Smooth muscle cell (in vitro differentiated cells): Measurements from ENCODE around the gene CCDC6. TPM values are rescaled to one million over a fixed set of nuclear protein-coding genes. Genes with fewer than 3 reads are reported as not detected.

ENCODE experiments used
- DNase-seq: peaks from one replicate; lab custom pipeline; 2025; ENCODE audit not compliant: unreplicated experiment; lab: John Stamatoyannopoulos, UW
- H2AFZ ChIP-seq: fragments of 200-600 bp; sonication (generic); 2 replicates; pipeline ENCODE4 v1.6.0; 2016; ENCODE audit warnings: antibody characterized with exemption, low read depth, mild to moderate bottlenecking
- H3F3A ChIP-seq: fragments of 200-600 bp; sonication (generic); 2 replicates; pipeline ENCODE4 v1.6.0; 2017; ENCODE audit warnings: antibody characterized with exemption, low read depth
- H3K27ac ChIP-seq: fragments of 200-600 bp; sonication (generic); 2 replicates; pipeline ENCODE4 v1.5.1; 2016; ENCODE audit warnings: low read depth, mild to moderate bottlenecking
- H3K27me3 ChIP-seq: fragments of 200-600 bp; sonication (generic); 2 replicates; pipeline ENCODE4 v1.6.1; 2016; ENCODE audit warnings: low read depth, mild to moderate bottlenecking
- H3K36me3 ChIP-seq: fragments of 200-600 bp; sonication (generic); 2 replicates; pipeline ENCODE4 v1.5.1; 2016; ENCODE audit warnings: low read depth
- H3K4me1 ChIP-seq: fragments of 200-600 bp; sonication (generic); 2 replicates; pipeline ENCODE4 v1.5.1; 2016; ENCODE audit warnings: low read depth
- H3K4me2 ChIP-seq: fragments of 200-600 bp; sonication (generic); 2 replicates; pipeline ENCODE4 v1.6.0; 2016; ENCODE audit warnings: mild to moderate bottlenecking
- H3K4me3 ChIP-seq: fragments of 200-600 bp; sonication (generic); 2 replicates; pipeline ENCODE4 v1.5.1; 2016; ENCODE audit warnings: mild to moderate bottlenecking
- H3K79me2 ChIP-seq: fragments of 200-600 bp; sonication (generic); 2 replicates; pipeline ENCODE4 v1.6.0; 2016; ENCODE audit warnings: low read depth, mild to moderate bottlenecking
- H3K9ac ChIP-seq: fragments of 200-600 bp; sonication (generic); 2 replicates; pipeline ENCODE4 v1.6.0; 2016; ENCODE audit warnings: low read depth
- H3K9me3 ChIP-seq: fragments of 200-600 bp; sonication (generic); replicated peaks from 2 replicates; pipeline ENCODE4 v1.5.1; 2016; ENCODE audit warnings: low read depth
- H4K20me1 ChIP-seq: fragments of 200-600 bp; sonication (generic); 2 replicates; pipeline ENCODE4 v1.6.0; 2016; ENCODE audit warnings: low read depth
- CTCF ChIP-seq: fragments of 200-600 bp; sonication (generic); IDR thresholded peaks from 2 replicates; pipeline ENCODE4 v1.5.1; 2017; ENCODE audit warnings: borderline replicate concordance, mild to moderate bottlenecking, antibody characterized with exemption; ENCODE audit not compliant: insufficient read depth, poor library complexity, severe bottlenecking
- WGBS: methylation state at CpG from one replicate; pipeline ENCODE4 v1.1.7; 2016; ENCODE audit warnings: low lambda C conversion rate; 5-methylcytosine and 5-hydroxymethylcytosine counted together
- polyA plus RNA-seq: library from polyadenylated mRNA; unstranded; fragments of >200 nt; fragmentation: Nextera tagmentation; extraction: Ambion mirVana; gene quantifications from 2 replicates; pipeline ENCODE4 v1.2.1, GENCODE V29; 2016
- total RNA-seq: library from RNA; depleted of rRNA; stranded (reverse); fragments of >200 nt; gene quantifications from 2 replicates; pipeline ENCODE4 v1.2.3, GENCODE V29; 2014

Gene CCDC6
- total and polyA plus RNA-seq, 2 experiments from 2014 or later: 15.3 to 36.8 TPM

- TF ChIP-seq CTCF: no peak
- Histone ChIP-seq H3K4me3 (no peak overlapping the region), H3F3A (no peaks in the 10 kb centered on the region), H3K27me3 (no peaks in the 10 kb centered on the region), H4K20me1 (no peaks in the 10 kb centered on the region), H3K9ac (no peak overlapping the region), H2AFZ (no peak overlapping the region), H3K27ac (no peak overlapping the region), H3K4me1 (no peaks in the 10 kb centered on the region), H3K4me2 (no peak overlapping the region), H3K79me2 (no peaks in the 10 kb centered on the region), H3K36me3 (no peaks in the 10 kb centered on the region), H3K9me3 (no peaks in the 10 kb centered on the region)
- WGBS: 58% methylated on average over 3 of the region's 3 CpGs
- no peak for DNase-seq
Measured at GRCh38 chr10:59757966-59758365, 148.4 kb downstream of the CCDC6 start.

DNA sequence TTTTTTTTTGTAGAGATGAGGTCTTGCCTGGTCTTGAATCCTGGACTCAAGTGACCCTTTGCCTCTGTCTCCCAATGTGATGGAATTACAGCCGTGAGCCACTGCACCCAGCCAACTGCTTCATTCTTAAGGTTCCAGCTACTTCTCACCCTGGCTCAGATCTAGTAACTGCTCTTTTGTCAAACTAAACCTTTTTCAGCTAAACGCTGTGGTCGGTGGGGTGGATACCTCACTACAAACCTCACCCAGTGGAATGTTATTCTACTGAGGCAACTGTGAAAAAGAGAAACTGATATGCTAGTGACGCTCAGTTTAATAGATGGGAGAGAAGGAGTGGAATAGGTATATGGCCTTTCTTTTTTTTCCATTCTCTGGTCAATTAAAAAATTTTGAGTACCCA, 151.4 kb downstream of the CCDC6 start:
- DNase-seq: no peak
- H3K27ac ChIP-seq: no peak overlapping the region
- no peaks in the 10 kb centered on the region for H3K9me3 ChIP-seq
- no peaks in the 10 kb centered on the region for H3K27me3 ChIP-seq
- WGBS: 94% methylated on average over 4 of the region's 4 CpGs
- H4K20me1 ChIP-seq: no peaks in the 10 kb centered on the region
- H3K4me3 ChIP-seq: no peak overlapping the region
- H2AFZ ChIP-seq: no peak overlapping the region
- H3K4me2 ChIP-seq: no peak overlapping the region
- no peaks in the 10 kb centered on the region for H3F3A ChIP-seq
- H3K4me1 ChIP-seq: no peaks in the 10 kb centered on the region
- no peak overlapping the region for H3K9ac ChIP-seq
- TF ChIP-seq CTCF: no peak
- no peaks in the 10 kb centered on the region for H3K36me3 ChIP-seq
- no peaks in the 10 kb centered on the region for H3K79me2 ChIP-seq

DNA sequence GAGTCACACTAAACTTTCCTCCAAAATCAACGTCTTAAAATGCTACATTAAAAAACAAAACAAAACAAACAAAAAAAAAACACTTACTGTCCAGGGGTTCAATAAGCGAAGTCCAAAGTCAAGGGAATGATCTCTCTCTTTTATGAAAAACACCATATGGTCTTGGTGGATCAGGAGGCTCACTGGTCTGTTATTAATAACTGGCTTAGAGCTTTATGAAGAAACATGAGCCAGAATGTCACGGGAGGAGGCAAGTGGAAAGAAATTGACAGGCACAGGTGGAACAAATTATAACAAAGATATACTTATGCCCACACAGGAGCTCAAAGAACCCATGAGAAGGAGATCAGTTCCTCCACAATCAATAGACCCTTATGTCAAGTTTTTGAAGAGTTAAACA, 153.1 kb downstream of the CCDC6 start, which contains the start of gene MRLN:
Gene MRLN (minus strand): TSS at position 189 of the 400 bp plus-strand sequence.
- H3K9ac ChIP-seq: no peak within 1 kb of the TSS
- TF ChIP-seq CTCF: no peak

DNA sequence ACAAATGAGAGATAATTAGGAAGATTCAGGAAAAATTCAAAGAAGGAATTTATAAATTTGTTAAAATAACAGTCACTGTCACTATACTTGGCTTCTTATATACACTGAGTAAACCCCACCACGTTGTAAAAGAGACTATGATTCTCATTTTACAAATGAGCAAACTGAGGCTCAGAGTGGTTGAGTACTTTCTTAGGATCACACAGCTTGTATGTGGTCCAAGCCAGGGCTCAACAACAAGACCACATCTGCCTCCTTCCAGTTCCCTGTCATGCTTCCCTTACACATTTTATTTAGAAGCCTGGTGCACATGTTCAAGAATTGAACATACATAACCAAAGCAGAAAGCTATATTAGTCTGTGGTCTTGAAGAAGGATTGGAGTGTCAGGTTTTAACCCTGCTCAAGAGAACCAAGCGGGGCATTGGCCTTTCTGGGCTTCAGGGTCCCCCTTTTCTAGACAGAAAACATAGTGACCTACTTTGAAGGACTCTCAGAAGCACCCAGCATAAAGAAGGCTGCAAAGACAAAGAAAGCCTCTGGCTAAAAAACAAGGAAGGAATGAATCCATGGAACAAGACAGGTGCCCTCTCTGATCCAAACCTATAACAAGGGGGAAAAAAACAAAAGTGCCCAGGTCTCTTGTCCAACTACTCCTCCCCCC, 153.9 kb downstream of the CCDC6 start:
- H2AFZ ChIP-seq: no peak overlapping the region
- TF ChIP-seq CTCF: no peak
- H3K4me3 ChIP-seq: no peak overlapping the region
- H3K27me3 ChIP-seq: no peaks in the 10 kb centered on the region
- no peak for DNase-seq
- H3K9me3 ChIP-seq: no peaks in the 10 kb centered on the region
- H3K79me2 ChIP-seq: no peaks in the 10 kb centered on the region
- H3K4me2 ChIP-seq: no peak overlapping the region
- H3K36me3 ChIP-seq: no peaks in the 10 kb centered on the region
- H3K4me1 ChIP-seq: no peaks in the 10 kb centered on the region
- 60% methylated on average over 2 of the region's 2 CpGs for WGBS
- H3K9ac ChIP-seq: no peak overlapping the region
- H4K20me1 ChIP-seq: no peaks in the 10 kb centered on the region
- no peak overlapping the region for H3K27ac ChIP-seq
- no peaks in the 10 kb centered on the region for H3F3A ChIP-seq

More for the DNA sequence above, 153.1 kb downstream of the CCDC6 start, which contains the start of gene MRLN:
- Histone ChIP-seq H4K20me1 (no peaks in the 10 kb centered on the region), H3K27ac (no peak within 1 kb of the TSS), H3K79me2 (no peaks in the 10 kb centered on the region), H2AFZ (no peak within 1 kb of the TSS), H3F3A (no peaks in the 10 kb centered on the region), H3K4me1 (no peaks in the 10 kb centered on the region), H3K9me3 (no peaks in the 10 kb centered on the region), H3K4me3 (no peak within 1 kb of the TSS), H3K27me3 (no peaks in the 10 kb centered on the region), H3K36me3 (no peaks in the 10 kb centered on the region), H3K4me2 (no peak within 1 kb of the TSS)
- DNase-seq: no peak
- WGBS: 73% methylated on average over 3 of the region's 3 CpGs
